GM18526 (cell line): ENCODE measurements around the gene AADACL4.

Experiments used
- POLR2A ChIP-seq: IDR thresholded peaks from 3 replicates; pipeline ENCODE4 v1.6.1; 2011; ENCODE audit not compliant: insufficient read length; ENCODE audit errors: extremely low read depth

The AADACL4 gene

GRCh38 chr1:12706061-12706460 is 62.2 kb downstream of the AADACL4 start:
- no peak for TF ChIP-seq POLR2A

- TF ChIP-seq POLR2A, result no peak
Measured at GRCh38 chr1:12708396-12709090, 64.7 kb downstream of the AADACL4 start.

GRCh38 chr1:12709091-12709491 is 65.2 kb downstream of the AADACL4 start:
- no peak for TF ChIP-seq POLR2A

GRCh38 chr1:12709696-12710095 is 65.8 kb downstream of the AADACL4 start:
- no peak for TF ChIP-seq POLR2A

- TF ChIP-seq POLR2A, result no peak
Measured at GRCh38 chr1:12711536-12711935, 67.7 kb downstream of the AADACL4 start.

GRCh38 chr1:12712076-12712475 is 68.2 kb downstream of the AADACL4 start:
- no peak for TF ChIP-seq POLR2A

- no peak for TF ChIP-seq POLR2A
Measured at GRCh38 chr1:12712929-12713328, 69.0 kb downstream of the AADACL4 start.

GRCh38 chr1:12714710-12715475 is 71.0 kb downstream of the AADACL4 start:
- no peak for TF ChIP-seq POLR2A

- no peak for TF ChIP-seq POLR2A
Measured at GRCh38 chr1:12715896-12716437, 72.1 kb downstream of the AADACL4 start, which contains the start of gene AADACL3. Gene AADACL3, plus strand, starts transcription at chr1:12716110. Its CDS starts 67 bp downstream, at chr1:12716177.
